ENCODE measurements around the gene SHFL. TPM values are rescaled to one million over a fixed set of nuclear protein-coding genes. Genes with fewer than 3 reads are reported as not detected.

SHFL gene
- total RNA-seq, 1 experiment from 2014 or later, result 18.5 TPM

DNA sequence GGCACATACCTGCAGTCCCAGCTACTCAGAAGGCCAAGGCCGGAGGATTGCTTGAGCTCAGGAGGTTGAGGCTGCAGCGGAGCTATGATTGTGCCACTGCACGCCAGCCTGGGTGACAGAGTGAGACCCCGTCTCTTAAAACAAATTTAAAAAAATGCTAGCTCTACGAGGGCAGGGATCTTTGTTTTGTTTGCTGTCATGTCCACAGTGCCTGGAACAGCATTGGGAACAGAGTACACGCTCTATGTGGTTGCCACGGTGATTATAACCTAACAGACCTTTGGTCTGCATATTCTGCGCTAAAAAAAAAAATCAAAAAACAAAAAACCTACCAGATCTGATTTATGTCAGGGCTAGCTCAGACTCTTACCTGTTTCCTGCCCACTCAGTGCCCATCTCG is 2.2 kb upstream of the SHFL start:
- no TSS peak for BruUV-seq (replicated peaks)
- ATAC-seq, result no peak
- intact Hi-C loops (cut with micrococcal nuclease), result no loop called here

More for the DNA sequence above, 2.2 kb upstream of the SHFL start:
- ChIA-PET CTCF (no interaction called here), RAD21 (ENCODE audit: low non-redundant PET in 1 of 2, low total read pairs in 2 of 2, uncharacterized antibody in 2 of 2, unreplicated experiment in 2 of 2) (no interaction called here), POLR2A (interaction anchor here (0.7 kb wide), 1 partner anchor 10 kb away, joined by 3 read pairs; no protein-coding TSS in a partner anchor)
- Histone ChIP-seq H3K4me1 (ENCODE audit: control insufficient read depth in 1 of 2, insufficient read depth in 2 of 2, low read length in 2 of 2) (peaks cover 2 to 14% of the 10 kb centered on the region in 2 experiments; a peak in 3 of 4 replicates), H3K9me3 (ENCODE audit: control insufficient read depth in 1 of 2, insufficient read depth in 1 of 2, low read depth in 1 of 2, low read length in 2 of 2) (no peaks in the 10 kb centered on the region), H3K4me3 (replicated peaks in 1 of 2; ENCODE audit: low read depth in 1 of 2, low read length in 2 of 2) (no peak overlapping the region), H2AFZ (ENCODE audit: low read depth, low read length, poor library complexity, severe bottlenecking) (no peak overlapping the region), H3K27me3 (ENCODE audit: insufficient read depth, low read length) (no peaks in the 10 kb centered on the region), H3K36me3 (ENCODE audit: control insufficient read depth in 1 of 2, insufficient read depth in 2 of 2, low read length in 2 of 2) (no peaks in the 10 kb centered on the region), H3K9me2 (ENCODE audit: insufficient read depth) (no peaks in the 10 kb centered on the region), H4K20me1 (ENCODE audit: insufficient read depth) (no peaks in the 10 kb centered on the region), H3K9ac (ENCODE audit: low read length) (no peak overlapping the region), H3K4me2 (ENCODE audit: low read length) (no peak overlapping the region), H3K27ac (ENCODE audit: low read depth, low read length) (no peak overlapping the region), H3K79me2 (ENCODE audit: insufficient read depth, low read length) (no peaks in the 10 kb centered on the region)
- DNase-seq (ENCODE audit: low read depth, low spot score), result no peak
- TF ChIP-seq FOSL1 (IDR thresholded peaks at IDR 0.05; ENCODE audit: low read depth), result no peak
- no peak for TF ChIP-seq ZNF274 (IDR thresholded peaks at IDR 0.05; ENCODE audit: low read depth, low read length)
- TF ChIP-seq, protein P1, sequence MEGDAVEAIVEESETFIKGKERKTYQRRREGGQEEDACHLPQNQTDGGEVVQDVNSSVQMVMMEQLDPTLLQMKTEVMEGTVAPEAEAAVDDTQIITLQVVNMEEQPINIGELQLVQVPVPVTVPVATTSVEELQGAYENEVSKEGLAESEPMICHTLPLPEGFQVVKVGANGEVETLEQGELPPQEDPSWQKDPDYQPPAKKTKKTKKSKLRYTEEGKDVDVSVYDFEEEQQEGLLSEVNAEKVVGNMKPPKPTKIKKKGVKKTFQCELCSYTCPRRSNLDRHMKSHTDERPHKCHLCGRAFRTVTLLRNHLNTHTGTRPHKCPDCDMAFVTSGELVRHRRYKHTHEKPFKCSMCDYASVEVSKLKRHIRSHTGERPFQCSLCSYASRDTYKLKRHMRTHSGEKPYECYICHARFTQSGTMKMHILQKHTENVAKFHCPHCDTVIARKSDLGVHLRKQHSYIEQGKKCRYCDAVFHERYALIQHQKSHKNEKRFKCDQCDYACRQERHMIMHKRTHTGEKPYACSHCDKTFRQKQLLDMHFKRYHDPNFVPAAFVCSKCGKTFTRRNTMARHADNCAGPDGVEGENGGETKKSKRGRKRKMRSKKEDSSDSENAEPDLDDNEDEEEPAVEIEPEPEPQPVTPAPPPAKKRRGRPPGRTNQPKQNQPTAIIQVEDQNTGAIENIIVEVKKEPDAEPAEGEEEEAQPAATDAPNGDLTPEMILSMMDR (IDR thresholded peaks at IDR 0.05 in 2 of 3, conservative IDR thresholded peaks at IDR 0.05 in 1 of 3; ENCODE audit: borderline replicate concordance in 1 of 3, insufficient read depth in 1 of 3, low read depth in 2 of 3, low read length in 2 of 3), result no peak
- TF ChIP-seq MAX (IDR thresholded peaks at IDR 0.05), result no peak
- no peak for TF ChIP-seq POLR2A (IDR thresholded peaks at IDR 0.05; ENCODE audit: borderline replicate concordance, extremely low read depth, insufficient read depth, insufficient read length)
- TF ChIP-seq ATF3 (IDR thresholded peaks at IDR 0.05), result no peak
- TF ChIP-seq RAD21 (IDR thresholded peaks at IDR 0.05; ENCODE audit: low read depth), result no peak
- TF ChIP-seq YY1 (IDR thresholded peaks at IDR 0.05; ENCODE audit: extremely low read depth, insufficient replicate concordance, low read depth, low read length), result no peak
- no peak for TF ChIP-seq EZH2 (IDR thresholded peaks at IDR 0.05)
- no peak for TF ChIP-seq POLR2AphosphoS5 (IDR thresholded peaks at IDR 0.05; ENCODE audit: low read depth, low read length)
